ENCODE data around the gene SKP1.

SKP1 gene

DNA sequence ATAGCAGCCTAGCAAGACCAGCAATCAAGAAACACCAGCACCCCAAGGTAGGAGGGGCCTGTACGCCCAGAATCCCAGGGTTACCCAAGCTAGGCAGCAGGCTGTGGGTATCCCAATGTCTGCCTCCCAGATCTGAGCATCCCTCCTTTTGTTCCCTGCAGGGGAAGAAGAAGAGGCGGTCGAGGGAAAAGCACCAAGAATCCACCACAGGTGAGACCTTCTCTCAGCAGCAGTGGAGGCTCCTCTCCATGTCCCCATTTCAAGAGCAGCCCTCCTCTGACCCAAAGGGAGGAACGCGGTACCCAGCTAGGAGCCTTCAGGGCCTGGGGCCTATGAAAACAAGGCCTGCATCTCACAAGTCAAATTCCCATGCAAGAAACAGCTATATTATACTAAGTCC, 33.3 kb downstream of the SKP1 start:
- no peak for DNase-seq

GRCh38 chr5:134142806-134143205, 33.9 kb downstream of the SKP1 start:
- no peak for DNase-seq

- no peak for DNase-seq
Observed at GRCh38 chr5:134142052-134142451, 34.7 kb downstream of the SKP1 start.

DNA sequence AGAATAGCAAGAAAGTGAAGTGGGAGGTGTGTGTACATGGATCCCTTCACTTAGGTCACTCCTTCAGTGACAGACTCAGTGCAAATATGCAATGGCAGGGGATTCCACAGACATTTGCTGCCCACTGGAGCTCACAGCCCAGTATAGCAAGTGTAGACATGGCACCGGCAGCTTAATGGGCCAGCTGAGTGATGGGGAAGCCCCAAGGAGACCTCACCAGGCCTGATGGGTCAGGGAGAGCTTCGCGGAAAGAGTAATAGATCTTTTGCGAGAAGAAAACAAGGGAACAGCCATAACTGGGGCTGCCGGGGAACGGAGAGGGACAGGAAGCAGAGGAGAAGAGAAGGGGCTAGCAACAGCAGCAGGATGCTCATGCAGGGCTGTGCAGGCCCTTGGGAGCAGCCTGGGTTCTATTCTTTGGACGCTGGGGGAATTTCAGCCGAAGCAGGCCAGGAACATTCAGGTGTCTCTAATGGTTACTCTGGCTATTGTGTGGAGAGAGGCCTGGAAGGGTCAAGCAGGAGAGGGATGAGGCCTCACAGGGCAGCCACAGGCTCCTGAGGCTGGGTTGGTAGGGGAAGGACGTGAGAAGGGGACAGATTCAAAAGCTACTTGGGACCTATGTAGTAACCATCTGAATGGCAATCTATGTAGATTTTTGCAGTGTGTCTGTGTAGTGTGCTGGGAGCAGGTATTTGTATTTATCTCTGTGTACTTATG, 35.3 kb downstream of the SKP1 start:
- DNase-seq: no peak

GRCh38 chr5:134140530-134141201, 36.1 kb downstream of the SKP1 start:
- no peak for DNase-seq

GRCh38 chr5:134139891-134140469, 36.8 kb downstream of the SKP1 start:
- DNase-seq: no peak

DNA sequence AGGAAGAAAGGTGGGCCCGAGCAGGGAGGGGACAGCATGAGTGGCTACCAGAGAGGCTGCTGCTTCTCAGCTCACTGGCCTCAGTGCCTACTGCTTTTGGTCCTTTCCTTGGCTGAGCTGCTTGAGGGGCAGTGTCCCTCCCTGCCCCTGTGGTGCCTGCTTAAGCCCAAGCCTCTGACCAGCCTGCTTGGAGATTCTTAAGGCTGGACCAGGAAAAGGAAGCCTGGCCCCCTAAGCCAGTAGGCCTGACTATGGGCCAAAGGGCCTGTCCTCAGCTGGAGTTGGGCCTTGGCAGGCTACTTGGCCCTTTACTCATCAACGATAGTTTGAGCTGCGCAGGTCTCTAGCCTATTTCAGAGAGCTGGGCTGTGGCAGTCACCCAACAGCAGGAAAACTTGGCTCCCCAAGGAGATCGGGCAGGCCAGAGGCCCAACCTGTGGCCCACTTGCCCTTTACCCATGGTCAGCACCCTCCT, 37.3 kb downstream of the SKP1 start:
- no peak for DNase-seq

- DNase-seq: no peak
Observed at GRCh38 chr5:134138416-134139376, 38.1 kb downstream of the SKP1 start.

DNA sequence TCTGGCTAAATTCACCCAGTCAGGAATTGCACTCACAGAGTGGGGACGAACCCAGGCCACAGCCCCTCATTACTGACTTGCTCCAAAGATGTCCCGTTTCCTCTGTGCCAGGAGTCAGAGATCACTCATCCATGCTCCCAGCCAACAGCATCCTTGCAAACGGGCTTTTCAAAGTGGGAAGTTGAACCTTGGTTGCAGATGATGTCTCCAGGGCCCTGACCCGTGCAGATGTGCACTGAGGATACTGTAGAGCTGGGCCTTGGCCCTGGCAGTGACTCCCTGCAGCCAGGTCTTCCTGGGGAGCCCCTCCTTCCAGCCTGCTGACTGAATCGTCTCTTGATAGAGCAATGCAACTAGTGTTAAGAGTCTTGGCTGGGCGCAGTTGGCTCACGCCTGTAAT, 40.0 kb downstream of the SKP1 start:
- DNase-seq: no peak

DNA sequence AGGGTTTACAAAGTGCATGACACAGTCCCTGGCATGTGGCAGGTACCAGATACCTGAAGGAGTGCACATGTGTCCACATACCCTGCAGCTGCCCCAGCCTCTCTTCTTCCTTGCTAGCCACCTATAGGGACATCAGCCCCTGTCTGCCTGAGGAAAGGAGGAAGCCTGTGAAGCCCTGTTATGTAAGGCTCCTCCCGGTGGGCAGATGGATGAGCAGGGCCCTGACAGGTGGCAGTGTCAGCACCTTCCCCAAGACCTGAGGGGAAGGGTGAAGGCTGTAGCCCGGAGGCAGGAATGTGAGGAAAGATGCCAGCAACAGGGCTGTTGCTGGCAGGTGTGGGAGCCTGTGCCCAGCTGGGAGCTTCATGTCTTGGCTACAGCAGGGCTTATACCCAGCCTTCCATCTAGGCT, 40.5 kb downstream of the SKP1 start:
- no peak for DNase-seq

GRCh38 chr5:134135091-134135655, 41.6 kb downstream of the SKP1 start:
- DNase-seq: no peak

- no peak for DNase-seq
Observed at GRCh38 chr5:134133995-134134541, 42.7 kb downstream of the SKP1 start.

DNA sequence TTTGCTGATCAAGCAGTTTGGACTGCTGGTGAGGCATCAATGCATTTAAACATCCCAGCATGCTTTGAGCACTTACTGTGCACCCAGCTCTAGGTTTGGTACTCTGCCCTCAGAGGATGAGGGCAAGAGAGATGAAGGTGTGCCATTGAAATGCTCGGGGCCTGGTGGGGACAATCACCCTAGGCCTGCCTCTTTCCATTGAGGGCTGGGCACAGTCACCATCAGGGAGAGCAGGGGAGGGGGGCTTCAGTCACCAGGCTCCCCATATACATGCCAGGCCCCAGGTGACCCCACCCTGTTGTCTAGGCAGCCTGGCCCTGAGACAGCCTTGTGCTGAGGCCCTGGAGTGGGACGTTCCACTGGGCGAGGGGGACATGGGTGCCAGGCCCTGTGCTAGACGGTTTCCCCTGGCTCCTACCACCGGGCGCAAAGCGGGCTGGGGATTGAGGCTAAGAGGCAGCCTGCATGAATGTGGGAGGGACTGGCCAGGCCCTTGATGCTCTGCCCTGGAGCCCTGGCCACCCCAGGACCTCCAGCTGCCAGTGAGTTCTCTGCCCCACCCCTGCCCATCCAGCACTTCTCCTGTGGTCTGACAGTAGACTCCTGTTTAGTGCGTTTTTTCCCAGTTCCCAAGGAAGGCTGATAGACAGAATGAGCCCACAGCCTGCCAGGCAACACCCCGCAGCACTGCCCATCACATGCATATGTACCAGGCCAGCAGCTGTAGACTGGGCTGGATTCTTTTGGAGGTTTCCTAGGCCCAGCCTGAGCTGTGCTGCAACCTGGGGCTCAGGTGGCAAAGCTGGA, 43.4 kb downstream of the SKP1 start:
- DNase-seq: no peak

DNA sequence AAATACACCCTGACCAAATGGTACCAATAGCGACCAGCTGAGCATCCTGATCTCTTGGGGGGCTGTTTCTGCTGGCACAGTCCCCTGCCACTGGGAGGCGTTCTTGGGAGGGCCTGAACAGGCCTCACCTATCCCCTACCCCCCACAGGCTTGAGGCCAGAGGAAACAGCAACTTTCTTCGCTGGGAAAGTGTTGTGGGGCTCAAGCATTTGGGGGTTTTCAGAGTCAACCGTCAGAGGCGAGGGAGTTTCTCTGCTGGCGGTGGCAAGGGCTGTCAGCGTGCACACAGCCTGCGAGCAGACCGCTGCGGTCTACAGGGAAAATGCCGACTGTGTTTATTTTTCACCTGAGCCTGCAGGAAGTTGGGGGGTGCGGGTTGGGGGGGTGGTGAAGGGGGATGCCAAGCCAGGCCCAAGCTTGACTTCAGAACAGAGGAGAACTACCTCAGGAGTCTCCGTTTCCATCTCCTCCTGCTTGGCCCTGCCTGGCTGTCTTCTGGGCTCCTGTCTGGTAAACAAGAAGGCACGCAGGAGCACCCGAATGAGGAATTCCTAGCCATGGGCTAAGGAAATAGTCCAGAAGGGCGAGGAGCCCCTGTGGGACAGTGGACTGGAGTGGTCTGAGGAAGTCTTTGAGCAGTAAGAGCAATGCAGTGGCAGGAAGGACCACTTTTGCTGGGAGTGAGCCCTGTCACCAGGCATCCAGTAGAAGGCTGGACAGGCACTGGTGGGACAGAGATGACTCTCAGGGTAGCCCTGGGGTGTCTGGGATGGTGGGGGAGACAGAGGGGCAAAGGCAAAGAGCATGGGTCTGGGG, 44.2 kb downstream of the SKP1 start:
- DNase-seq: no peak

GRCh38 chr5:134131578-134132350, 45.0 kb downstream of the SKP1 start:
- DNase-seq: no peak

DNA sequence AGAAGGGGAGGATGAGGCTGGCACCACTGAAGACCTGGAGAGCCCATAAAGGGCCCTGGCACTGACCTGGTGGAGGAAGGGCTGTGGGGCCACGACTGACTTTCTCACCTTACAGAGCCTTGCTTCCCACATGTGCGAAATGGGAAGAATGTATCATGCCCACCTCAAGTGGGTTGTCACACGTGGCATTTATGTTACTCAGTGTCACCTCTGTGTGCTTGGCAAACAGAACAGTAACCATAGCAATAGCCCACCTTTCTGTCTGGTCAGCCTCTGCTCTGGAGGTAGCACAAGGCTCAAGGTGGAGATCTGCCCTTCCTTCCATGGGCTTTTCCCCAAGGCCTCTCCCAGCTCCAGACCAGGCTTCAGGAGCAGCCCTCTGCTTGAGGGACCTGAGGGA, 45.6 kb downstream of the SKP1 start:
- no peak for DNase-seq

GRCh38 chr5:134130239-134130945, 46.4 kb downstream of the SKP1 start:
- DNase-seq: no peak

DNA sequence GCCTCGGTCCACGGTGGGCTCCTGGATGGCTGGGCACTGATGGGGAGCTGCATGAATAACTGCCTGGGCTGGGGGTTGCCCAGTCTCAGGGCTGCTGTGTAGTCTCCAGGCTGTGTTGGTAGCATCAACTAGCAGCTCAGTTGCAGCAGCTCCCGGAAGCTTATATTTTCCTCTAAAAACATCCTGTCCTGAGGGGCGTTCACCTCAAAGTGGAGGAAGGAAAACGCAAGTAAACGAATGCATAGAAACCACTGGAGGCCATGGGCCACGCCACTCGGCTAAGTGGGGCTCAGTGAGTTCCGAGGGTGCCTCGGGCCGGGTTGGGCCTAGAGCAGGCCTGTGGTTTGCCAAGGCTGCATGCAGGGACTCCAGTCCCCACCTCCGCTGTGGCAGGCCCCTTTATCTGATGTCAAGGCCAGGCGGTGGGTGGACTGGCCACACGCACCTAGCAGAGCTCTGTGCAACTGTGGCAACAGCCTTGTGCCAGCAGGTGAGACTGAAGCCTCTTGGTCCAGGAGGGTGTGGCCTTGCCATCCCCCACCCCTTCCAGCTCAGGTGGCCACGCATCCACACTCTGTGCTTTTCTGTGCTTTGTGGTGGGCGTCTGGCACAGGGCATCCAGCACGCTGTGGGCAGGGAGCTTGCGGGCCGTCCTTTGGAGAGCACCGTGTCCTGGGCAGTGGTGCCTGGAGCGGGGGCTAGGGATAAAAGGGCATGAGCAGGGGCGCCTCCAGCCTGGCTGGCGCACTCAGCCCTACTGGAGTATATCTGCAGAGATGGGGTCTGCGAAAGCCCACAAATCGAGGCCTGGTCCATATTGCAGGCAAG, 47.1 kb downstream of the SKP1 start:
- no peak for DNase-seq
